Stimulated activated CD4-positive, alpha-beta T cell treated with anti-CD3 and anti-CD28 coated beads, TNF-alpha, amount 100 ng/mL, for 24 hours (primary cell): ENCODE measurements around the gene SPP2.

Experiments
- DNase-seq, 3 experiments: peaks; one replicate each; pipeline ENCODE4 v3.0.0-alpha.2; 2020; ENCODE audit warnings: low read depth in 3 of 3

The SPP2 gene, protein sequence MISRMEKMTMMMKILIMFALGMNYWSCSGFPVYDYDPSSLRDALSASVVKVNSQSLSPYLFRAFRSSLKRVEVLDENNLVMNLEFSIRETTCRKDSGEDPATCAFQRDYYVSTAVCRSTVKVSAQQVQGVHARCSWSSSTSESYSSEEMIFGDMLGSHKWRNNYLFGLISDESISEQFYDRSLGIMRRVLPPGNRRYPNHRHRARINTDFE

DNA sequence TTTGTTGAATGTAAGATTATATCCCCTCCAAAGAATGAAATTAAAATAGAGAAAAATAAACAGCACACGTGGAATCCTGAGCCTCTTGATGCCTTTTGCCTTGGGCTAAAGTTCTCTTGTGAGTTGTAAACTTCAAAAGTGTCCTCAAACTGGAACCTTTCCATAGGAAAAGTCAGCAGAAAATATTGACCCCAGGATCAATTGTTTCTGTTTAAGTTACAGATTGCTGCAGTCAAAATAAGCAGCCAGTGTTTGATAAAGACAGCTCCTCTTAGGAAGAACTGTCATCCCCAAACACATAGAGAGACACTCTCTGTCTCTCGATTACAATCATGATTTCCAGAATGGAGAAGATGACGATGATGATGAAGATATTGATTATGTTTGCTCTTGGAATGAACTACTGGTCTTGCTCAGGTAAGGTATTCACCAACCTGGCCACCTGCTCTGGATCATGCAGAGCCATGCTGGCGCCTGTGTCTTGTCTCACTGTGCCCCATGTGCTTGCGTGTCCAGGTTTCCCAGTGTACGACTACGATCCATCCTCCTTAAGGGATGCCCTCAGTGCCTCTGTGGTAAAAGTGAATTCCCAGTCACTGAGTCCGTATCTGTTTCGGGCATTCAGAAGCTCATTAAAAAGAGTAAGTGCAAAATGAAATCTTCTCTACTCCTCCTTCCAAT is at the start of gene SPP2:
Gene SPP2, plus strand, starts transcription at position 248 of the 681 bp plus-strand sequence. Its CDS starts 85 bp downstream, at position 333.
- no peak for DNase-seq

DNA sequence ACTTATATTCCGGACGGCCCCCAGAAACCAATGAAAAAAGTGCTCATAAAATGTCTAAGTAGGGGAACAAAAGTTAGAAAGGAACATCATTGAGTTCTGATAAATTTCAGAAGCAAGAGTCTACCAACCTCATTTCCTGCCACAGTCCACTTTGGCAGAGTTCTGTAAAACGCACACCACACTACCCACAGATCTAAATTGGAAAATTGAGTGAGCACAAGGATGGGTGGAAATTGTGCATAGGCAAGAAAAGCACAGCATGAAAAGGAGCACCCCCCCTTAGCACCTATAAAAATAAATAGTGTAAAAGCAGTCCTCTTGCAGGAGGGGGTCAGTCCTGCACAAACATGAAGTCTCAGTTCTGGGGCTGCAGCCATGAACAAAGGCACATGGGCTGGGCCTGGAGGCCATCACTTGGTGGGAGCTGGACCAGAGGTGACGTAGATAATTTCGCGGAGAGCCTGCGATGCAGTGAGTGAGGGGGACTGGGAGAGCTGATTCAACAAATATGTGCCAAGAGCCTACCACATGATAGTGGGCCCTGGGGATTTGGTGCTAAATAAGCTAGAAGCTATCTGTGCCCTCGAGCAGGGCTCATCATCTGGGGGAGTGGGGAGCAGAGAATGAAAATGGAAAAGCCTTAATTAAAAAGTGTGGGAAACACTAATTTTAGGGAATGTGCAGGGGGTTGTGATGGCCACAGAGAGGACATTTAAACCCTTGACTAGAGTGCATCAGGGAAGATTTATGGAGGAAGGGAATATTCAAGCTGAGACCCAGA is 48.9 kb upstream of the SPP2 start:
- DNase-seq: no peak

DNA sequence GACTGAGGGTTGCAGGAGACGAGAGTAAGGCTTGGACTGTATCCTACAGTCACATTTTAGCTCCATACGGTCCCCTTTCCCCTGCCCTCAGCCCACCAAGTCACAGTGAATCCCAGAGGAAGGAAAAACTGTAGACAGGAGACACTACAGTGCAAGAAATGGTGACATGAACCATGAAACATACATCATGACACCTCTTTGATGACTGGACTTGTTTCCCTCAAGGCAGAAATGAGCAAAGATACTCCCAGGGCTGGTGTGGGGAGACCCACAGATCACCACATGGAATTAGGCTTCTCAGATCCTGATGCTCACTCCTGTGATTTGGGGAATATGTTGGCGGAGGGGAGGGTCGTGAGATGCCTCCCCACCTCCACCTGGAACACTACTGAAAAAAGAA is 48.2 kb upstream of the SPP2 start:
- DNase-seq: no peak

DNA sequence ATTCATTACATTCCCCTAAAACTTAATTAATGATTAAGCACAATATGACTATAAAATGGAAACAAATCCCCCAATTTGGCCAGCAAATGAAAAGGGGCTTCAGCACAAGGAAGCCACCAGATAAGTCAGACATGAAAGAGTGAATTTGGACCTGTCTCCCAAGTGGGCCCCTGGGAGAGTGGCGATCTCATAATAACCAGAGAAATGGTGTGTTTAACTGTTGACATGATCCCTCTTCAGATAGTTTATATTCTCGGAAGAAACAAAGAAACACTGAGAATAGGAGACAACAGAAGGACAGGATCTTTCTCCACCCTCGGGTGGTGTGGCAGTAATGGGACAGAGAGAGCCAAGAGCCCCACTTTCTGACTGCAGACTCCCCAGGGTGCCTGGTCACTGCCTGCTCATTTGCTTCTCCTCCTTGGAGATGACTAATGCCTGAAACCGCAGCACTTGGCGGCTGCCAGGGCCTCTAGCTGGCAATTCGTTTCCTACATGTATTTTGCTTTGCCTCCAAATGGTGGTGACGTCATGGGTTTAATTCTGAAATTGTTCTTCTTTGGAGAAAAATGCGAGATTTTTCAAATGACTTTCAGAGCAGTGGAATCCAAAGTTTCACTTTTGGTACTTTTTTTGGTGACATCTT is 46.4 kb upstream of the SPP2 start:
- peak in 1 of 3 experiments; percentile 28 for DNase-seq

DNA sequence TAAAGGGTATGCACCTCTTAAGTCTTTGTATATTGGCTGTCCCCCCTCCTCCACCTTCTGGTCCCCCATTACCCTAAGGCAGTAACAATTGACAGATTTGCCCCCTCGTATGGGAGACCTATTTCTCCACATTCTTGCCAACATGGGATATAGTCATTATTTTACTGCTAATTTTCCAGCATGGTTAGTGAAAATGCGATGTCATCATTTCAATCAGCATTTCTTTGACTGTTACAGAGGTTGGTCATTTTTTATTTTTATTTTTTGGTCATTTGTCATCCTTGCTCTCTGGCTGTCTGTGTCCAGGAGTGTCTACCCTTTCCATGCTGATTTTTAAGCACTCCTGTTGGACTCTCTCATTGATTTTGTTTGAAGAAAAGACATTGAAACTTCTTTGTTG is 45.4 kb upstream of the SPP2 start:
- DNase-seq: no peak

DNA sequence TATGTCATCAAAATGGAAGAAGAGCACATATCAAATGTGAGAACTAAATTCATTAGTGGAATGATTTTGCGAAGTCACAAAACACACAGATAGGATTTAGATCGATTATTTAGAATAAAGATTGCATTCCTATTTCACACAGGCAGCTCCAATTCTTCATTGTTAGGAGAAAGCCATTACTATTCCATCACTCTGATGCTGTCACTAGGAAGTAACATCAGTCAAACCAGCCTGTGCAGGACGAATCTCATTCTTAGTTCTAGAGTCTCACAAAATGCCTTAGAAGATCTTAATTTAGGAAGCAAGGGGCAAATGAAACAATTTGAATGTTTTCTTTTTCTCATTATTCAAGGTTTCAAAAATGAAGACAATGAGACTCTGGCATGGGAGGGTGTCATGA is 44.0 kb upstream of the SPP2 start:
- no peak for DNase-seq

DNA sequence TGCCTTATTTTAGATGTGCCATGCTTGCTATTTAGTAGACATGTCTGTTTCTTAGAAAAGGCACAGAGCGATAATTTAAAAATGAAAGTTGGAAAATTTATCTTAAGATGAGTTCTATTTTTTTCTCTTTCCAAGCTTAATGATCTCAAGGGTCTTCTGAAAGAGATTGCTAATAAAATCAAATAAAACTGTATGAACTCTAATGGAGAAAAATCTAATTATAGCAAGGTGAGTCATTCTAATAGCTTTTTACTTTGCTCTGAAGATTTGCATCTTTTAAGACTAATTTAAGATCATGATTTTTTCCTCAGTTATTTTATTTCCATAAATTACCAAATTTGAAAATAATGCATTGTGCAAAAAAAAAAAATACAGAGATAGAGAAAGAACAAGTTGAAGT is 36.1 kb upstream of the SPP2 start:
- no peak for DNase-seq

DNA sequence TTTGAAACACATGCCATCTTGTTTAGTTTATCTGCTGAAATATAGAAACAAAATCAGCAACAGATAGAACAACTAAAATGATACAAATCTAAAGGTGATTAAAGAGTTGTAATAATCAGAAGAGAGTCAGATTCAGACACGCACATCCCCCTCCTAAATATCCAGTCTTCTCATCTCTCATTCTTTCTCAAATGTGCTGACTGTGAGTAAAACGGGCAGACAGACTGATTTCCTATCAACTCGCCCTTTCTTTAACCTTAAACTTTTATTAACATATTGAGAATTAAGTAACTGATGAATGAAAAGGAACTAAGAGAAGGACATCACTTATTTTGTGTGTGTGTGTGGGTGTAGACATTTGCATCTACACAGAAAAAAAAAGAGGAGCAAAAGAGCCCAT is 34.6 kb upstream of the SPP2 start:
- DNase-seq: no peak

DNA sequence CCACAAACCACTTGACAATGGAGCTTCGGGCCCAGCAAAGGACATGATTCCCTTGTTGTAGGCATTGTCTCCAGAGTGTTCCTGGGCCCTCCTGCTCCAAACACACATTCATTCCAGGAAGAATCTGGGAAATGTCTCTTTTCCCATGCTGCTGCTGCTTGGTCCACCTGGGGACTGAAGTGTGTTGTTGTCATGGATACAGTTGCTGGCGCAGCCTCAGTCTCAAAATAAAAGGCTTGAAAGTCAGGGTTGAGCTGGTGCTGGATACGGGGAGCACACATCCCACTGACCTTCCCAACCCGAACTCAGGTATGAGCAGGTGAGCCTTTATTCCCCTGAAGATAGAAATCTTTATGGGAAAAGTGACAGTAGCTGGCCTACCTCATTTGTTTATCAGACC is 30.6 kb upstream of the SPP2 start:
- no peak for DNase-seq

DNA sequence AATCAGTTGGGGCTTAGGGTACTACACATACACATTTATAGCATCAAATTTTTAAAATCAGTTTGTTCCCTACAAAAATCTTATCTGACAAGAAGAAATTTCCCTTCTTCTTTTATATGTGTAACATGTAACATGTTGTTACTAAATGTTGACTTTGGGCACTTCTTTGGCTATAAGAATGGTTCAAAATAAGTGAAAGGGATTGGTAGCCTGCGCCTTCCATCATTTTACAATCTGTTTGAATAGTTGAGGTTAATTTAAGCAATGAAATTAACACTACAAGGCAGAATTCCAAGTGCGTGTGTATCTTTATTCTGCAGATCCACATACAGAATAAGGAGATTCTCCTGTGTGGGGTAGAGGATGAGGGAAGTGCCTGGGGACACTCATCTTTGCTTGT is 30.2 kb upstream of the SPP2 start:
- no peak for DNase-seq

DNA sequence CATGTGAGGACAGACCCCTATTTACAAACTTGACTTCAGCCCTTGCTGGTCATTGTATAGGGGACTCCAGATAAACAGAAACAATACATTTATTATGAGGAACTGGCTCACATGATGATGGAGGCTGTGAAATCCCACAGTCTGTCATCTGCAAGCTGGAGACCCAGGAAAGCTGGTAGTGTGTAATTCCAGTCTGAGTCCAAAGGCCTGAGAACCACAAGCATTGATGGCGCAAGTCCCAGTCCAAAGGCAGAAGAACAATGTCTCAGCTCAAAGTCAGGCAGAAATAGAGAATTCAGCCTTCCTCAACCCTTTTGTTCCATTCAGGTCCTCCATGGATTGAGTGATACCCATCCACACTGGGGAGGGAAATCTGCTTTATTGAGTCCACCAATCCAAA is 28.1 kb upstream of the SPP2 start:
- no peak for DNase-seq

DNA sequence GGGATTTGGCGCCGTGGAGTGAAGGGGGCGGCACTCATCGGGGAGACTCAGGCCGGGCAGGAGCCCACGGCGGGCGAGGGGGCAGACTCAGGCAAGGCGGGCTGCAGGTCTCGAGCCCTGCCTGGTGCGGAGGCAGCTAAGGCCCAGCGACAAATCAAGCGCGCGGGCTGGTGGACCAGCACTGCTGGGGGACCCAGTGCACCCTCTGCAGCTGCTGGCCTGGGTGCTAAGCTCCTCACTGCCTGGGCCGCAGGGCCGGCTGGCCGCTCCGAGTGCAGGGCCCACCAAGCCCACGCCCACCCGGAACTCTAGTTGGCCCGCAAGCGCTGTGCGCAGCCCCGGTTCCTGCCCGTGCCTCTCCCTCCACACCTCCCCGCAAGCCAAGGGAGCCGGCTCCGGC is 26.2 kb upstream of the SPP2 start:
- no peak for DNase-seq

DNA sequence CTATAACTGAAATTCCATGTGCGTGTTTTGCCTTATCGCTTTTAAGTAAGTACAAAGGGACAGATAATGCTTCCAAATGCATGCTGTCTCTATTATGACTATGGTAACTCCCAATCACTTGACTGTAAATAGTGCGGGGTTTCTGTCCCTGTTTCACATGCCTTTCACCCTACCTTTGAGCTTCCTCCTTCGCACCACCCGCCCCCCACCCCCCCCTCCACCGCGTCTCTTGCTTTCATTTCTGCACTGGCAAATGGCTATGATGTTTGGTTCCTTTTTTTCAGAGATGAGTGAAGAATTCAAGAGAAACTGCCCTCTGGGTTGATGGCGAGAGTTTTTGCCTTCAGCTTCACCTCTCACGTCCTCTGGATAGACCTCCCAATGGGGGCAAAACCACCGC is 25.0 kb upstream of the SPP2 start:
- DNase-seq: no peak

DNA sequence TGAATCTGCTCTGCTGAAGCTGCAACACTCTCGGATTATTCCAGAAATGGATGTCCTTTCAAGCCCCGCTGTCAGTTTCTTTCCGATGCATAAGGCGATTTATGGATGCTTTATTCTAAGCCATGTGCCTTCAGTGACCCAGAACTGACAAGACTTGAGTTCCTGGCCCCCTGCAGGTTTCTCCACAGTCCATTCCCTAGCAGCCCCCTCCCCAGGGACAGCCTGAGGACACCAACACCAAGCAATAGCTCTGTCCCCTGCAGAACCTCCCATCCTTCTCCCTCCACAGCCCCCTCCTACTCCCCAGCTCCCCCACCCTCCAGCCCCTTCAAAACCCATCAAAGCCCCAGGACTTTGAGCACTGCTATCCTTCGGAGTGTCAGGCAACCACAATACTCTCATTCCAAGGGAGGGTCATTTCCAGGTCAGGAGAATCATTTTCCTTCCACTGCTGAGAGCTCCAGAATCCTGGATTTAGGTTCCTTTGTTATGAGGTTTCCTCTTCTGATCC is 24.6 kb upstream of the SPP2 start:
- no peak for DNase-seq

DNA sequence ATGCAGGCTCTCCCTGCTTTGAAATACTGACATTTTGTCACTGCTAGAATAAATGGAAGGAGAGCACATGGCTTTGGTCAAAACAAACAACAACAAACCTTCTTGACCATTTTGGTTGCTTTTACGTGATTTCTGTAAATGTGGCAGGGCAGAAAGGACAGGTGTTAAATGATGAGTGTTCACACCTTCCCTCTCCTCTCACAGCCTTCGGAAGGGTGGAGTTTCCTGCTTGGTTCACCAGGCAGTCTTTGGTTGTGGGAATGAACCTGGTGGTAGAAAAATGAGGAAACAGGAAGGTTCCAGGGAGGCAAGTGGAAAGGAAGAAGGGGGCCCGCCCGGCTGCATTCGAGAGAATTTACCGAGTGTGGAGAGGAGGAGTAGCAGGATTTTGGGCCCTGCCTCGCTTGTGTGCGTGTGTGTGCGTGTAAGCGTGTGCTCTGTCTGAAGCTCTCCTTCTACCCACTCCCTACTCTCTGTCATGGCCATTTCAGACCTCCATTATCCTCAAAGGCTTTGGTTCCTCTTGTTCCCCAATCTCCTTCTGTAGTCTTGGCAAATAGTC is 23.7 kb upstream of the SPP2 start:
- DNase-seq: no peak

DNA sequence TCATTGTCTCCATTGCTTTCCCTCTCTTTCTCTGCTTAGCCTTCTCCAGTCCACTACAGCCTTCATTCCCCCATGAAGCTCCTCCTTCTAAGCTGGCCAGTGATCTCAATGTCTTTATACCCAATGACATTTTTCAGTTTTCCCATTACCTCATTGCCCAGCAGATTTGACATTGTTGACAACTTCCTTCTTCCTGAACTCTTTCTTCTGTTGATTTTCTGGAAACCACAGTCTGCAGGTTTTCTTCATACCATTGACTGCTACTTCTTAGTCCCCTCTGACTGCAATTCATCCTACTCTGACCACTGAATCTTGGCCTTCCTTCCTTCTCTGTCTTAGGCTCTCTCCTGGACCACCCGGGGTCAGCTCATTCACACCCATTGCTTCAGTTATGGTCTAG is 22.9 kb upstream of the SPP2 start:
- no peak for DNase-seq

DNA sequence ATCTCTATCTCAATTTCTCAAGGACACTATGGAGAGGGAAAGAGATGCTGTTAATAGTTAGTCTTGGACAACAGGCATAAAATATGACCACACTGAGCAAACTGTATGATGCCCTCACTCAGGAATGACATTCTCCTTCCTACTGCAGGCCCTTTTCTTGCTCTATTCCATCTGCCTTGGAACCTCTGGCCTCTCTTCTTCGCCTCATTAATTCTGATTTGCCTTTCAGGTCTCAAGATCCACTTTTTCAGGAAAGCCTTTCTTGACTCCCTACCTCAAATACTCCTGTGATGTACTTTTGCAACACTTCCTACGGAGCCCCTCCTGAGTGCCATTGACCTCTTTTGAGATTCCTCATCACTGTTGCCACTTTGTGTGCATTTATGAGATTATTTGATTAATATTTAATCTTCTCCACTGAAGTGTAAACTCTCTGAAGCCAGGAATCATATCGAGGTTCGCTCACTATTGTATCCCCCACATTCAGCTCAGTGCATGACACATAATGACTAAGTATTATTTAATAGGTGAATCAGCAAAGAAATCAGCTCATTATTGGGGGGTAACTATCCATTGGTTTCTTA is 21.3 kb upstream of the SPP2 start:
- DNase-seq: no peak

DNA sequence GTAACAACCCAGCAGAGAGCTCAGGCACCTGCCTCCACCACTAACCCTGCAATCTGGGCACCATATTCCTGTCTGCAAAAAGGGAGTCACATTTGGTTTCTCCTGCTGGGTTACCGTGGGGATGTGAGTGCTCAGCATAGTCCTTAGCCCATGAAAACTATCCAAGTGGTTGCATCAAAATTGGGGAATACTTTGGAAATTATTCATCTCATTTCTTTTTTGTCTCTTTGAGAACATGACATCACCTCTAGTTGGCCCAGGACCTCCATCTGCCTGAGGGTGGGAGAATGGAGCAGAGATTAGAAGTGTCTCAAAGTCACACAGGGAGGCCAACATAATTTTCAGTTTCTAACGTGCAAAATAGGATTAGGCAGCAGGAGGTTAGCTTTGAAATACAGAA is 19.3 kb upstream of the SPP2 start:
- DNase-seq: no peak

DNA sequence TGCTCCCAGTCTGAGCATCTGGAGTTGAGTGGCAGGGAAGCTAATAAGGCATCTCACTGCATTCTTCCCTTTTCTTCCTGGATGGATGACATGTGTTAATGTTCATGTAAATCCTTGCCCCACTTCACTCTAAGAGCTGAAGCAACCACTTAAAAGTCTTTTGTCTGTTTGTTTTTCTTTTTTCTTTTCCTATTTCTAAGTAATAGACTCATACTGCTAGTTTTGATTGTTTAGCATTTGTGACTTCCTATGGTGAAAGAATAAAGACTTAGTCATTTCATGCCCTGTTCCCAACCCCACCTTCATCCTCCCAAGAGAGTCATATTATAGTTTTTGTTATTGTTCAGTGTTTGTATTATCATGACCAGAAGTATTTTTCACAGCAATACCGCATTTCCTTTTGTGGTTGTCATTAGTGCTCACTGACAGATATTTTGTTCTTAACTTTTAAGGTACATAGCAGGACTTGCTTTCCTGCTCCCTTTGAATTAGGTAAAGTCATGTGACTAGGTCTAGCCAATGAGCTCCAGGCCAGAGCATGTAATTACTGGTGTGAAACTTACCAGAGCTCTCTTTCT is 18.1 kb upstream of the SPP2 start:
- DNase-seq: no peak

DNA sequence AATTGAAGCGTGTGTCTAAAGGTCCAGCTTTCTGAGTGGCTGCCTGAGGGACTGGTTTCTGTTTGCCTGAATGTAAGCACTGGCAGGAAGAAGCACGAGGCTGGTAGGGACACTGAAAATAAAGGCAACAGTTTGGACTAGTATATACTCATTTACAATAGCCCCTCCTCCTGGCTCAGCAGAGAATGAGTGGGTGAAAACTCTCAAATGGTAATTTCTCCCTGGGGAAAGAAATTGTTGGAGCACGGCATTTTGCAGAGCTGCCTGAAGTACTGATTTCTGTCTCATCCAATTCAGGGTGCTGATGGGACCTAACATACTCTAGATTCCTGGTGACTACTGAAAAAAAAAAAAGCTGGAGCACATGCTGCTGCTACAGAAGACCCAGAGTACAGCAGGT is 17.3 kb upstream of the SPP2 start:
- no peak for DNase-seq

DNA sequence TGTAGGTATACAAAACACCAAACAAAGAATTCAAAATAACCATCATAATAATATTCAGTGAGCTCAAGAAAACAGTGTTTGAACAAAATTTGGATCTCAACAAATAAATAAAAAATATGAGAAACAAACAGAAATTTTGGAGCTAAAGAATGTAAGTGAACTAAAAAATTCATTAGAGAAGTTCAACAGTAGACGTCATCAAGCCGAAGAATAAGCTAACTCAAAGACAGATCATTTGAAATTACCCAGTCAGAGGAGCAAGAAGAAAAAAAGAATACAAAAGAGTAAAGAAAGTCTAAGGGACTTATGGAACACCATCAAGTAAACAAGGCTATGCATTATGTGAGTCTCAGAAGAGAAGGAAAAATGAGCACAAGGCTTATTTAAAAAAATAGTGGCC is 16.6 kb upstream of the SPP2 start:
- no peak for DNase-seq
